ENCODE results near the gene NBPF6.
"Not testable (repeated sequence)": the region's sequence is repeated elsewhere in the genome, so short reads cannot be mapped to it uniquely, and the experiment has no call there.

NBPF6 gene, protein sequence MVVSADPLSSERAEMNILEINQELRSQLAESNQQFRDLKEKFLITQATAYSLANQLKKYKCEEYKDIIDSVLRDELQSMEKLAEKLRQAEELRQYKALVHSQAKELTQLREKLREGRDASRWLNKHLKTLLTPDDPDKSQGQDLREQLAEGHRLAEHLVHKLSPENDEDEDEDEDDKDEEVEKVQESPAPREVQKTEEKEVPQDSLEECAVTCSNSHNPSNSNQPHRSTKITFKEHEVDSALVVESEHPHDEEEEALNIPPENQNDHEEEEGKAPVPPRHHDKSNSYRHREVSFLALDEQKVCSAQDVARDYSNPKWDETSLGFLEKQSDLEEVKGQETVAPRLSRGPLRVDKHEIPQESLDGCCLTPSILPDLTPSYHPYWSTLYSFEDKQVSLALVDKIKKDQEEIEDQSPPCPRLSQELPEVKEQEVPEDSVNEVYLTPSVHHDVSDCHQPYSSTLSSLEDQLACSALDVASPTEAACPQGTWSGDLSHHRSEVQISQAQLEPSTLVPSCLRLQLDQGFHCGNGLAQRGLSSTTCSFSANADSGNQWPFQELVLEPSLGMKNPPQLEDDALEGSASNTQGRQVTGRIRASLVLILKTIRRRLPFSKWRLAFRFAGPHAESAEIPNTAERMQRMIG

DNA sequence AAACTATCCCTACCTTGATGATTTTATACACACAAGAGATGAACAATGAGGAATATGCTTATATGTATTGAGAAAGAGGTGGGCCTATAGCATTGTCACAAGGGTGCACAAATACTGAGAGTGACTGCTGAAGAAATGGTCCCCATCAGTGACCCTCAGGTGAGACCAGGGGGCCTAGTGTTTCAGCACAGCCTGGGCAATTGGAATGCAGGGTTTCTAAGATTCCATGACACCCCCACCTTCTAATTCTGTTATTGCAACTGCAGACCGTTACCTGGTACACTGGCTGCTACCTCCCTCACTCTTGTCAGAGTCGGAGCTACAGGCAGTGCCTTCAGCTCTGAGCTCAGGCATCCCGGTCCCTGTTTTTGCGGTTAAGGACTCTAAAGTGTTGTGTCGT is at the start of gene NBPF6:
NBPF6 (plus strand) TSS at position 301 of the 400 bp plus-strand sequence. CDS start 259 bp downstream, outside the sequence.
- DNase-seq: not testable (repeated sequence)

DNA sequence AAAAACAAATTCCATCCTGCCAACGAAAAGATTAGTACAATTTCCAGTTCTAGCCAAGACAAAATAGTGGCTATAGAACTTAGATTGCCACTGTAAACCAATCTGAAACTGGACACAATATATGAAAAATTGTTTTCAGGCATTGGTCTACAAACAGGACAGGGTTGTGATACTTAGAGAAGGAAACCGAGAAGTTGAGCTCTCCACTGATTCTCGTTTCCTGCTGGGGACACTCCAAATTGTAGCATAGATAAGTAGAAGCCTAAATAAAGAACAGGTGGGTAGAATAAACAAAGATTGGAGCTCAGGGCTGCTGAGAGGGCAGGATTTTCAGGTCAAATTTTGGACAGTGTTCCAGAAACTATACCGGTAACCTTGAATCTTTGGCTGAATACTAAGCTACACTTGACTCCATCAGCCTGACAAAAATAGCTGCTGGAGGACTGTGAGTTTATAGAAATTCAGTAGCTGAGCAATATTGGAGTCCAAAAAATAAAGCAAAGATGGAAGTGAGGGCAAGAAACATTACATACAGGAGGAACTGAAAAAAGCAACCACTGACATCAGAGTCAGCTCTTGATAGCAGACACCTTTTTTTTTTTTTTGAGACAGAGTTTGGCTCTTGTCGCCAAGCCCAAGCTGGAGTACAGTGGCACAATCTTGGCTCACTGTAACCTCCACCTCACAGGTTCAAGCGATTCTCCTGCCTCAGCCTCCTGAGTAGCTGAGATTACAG is 38.9 kb upstream of the NBPF6 start:
- not testable (repeated sequence) for DNase-seq

DNA sequence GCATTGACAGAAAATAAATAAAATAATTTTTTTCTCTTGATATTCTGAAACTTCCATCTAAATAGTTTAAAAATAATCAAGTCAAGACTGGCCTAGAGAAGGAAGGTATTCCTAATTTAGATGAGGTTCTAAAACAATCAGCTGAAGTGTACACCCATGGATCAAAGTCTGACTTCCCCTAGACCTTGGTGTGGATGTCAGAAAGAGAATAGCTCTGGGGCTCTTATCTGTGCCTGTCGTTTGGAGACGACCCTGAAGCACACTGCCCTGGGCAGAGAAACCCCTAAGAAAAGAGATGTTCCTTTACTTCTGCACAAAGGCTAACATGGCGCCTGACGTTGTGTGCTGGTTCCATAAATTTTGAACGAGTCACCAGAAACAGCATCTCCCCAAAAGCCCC is 30.0 kb upstream of the NBPF6 start:
- DNase-seq: not testable (repeated sequence)

DNA sequence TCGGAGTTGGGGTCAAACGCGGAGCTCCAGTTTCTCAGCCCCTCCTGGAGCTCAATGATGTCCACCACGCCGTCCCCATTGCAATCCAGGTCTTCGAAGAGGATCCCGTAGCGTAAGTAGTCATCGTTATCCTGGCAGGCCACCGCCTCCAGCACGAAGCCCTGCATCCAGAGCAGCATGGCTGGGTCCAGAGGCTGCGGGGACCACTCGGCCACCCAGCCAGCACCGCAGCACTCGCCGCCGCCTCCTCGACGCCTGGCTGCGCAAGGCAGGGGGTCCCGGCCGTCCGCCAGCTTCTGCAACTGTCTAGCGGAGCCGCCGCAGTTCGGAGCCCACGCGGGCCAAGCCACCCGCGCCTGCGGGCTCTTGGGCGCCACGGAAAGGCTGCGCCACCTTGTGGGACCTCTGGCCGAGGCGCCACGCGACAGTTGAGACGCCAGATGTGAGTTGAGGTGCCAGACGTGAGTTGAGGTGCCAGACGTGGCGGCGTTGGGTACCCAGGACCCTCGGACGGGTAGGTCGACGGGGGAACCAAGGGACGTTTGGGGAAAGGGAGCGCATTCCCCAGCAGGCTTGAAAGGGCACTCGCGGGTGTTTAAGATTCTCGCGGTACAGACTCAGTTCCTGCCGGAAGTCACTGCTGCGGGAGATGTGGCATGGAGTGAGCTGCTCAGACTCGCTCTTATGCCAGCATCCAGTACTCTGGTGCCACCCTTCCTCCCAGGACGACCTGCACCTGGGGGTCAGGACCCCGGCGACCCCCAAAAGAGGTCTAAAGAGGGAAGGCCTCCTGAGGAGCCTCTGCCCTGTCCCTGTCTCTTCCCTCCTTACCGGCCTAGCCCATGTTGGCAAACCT is 28.9 kb upstream of the NBPF6 start:
- DNase-seq: not testable (repeated sequence)

DNA sequence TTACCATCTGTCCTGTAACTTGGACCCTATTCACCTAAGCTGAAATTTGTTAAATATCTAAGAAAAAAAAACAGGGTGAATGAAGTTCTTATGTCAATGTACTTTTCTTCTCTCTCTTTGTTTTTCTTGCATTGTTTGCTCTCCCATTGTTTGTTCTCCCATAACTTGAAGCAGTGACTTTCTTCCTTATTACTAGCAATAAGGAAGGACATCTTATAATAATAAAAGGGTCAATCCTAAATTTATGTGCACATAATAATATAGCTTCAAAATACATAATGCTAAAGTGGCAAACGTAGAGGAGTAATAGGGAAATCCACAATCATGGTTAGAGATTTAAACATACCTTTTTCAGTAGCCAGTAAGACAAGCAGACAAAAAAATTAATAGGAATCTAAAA is 23.3 kb upstream of the NBPF6 start:
- DNase-seq: not testable (repeated sequence)

DNA sequence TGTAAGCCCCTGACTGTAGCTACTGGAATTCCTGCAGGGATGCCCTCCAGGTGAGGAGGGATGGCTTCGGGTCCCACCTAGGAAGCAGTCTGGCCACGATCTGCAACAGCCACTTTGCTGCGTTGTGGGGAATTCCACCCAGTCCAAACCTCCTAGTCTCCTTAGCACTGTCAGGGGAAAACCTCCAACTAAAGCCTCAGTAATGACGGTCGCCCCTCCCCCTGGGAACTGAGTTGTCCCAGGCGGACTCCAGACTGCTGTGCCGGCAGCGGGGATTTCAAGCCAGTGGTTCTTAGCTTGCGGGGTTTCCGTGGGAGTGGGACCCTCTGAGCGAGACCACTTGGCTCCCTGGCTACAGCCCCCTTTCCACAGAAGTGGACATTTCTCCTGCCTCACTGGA is 18.1 kb upstream of the NBPF6 start:
- DNase-seq: not testable (repeated sequence)

DNA sequence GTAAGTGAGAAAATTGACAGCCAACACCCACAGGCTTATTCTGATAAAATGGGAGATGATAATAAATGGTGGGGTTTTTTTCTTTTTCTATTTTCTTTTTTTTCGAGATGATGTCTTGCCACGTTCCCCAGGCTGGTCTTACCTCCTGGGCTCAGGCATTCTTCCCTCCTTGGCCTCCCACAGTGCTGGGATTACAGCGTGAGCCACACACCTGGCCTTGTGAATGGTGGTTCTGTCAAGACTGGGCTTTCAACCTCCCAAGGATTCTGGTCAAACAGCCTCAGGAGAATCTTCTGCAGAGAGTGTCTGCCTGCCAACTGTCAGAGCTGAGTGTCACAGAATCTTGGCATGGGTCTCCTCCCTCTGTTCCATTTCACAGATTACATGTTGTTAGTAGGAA is 16.7 kb upstream of the NBPF6 start:
- DNase-seq: not testable (repeated sequence)

DNA sequence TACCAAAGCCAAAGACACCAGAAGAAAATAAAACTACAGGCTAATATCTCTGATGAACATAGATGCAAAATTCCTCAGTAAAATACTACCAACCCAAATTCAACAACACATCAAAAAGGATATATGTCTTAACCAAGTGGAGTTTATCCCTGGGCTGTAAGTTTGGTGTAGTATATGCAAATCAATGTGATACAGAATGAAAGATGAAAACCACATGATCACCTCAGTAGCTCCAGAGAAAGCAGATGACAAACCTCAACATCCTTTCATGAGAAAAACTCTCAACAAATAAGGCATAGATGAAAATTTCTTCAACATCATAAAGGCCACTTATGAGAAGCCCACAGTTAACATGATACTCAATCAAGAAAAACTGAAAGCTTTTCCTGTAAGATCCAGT is 11.6 kb upstream of the NBPF6 start:
- DNase-seq: not testable (repeated sequence)

DNA sequence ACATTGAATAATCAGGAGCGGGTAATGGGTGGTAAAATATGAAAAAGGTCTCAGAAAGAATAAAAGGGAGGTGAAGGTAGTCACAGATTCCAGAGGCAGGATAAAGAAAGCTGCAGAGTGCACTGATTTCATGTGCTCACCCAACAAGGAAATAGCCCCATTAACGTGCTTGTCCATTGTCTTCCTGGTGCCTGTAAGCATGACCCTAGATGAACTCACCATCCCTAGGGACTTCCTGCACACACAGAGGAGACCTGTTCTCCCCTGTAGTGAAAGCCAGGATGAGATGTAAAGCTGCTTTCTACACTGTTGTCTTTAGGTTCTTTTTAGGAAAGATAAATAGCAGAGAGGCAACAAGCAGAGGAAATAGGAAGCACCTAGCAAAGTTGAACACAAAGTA is 4.4 kb downstream of the NBPF6 start:
- not testable (repeated sequence) for DNase-seq

DNA sequence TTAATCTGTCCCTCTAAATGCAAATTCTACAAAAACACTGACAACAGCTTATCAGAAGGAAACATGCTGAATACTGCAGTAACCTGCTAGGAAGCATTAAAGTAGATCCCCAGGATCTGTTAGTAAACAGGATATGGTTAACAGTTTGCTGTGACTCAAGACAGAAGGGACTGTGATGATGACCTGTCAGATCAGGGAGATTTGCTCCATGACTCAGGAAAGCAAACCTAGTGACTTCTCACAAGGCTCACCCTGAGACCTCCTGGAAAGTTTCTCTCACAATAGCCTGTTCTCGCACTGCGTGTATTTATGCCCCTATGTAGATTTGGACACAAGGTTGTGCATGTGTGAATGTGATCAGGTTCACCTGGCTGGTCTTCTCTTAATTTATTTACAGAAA is 8.5 kb downstream of the NBPF6 start:
- not testable (repeated sequence) for DNase-seq

DNA sequence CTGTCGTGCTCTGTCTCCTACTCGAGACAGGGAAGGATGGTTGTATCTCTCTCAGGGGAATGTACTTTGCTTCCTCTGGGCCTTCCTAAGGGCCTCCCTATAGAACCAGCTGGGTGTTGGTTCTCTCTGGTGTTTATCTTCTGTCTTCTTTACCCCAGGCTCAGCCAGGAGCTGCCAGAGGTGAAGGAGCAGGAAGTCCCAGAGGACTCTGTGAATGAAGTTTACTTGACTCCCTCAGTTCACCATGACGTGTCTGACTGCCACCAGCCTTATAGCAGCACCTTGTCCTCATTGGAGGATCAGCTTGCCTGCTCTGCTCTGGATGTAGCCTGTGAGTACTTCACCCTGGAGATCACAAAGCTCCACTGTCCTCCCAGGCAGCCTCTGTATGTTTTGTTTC is 11.6 kb downstream of the NBPF6 start:
- not testable (repeated sequence) for DNase-seq

DNA sequence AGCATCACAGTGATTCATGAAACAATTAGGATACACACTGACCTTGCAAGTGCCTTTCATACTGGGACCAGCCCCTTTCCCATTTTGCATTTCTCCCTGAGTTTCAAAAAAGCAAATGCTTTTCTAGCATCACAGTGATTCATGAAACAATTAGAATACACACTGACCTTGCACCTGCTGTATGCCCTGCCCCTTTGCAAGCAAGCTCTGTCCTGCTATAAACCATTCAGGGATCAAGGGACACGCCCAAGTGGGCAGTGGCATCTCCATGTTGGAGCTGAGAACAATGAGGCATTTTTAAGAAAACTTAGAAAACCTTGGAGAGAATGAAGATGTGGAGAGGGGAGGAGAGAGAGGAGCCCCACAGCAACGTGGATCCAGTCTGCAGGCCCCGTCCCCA is 13.8 kb downstream of the NBPF6 start:
- not testable (repeated sequence) for DNase-seq

DNA sequence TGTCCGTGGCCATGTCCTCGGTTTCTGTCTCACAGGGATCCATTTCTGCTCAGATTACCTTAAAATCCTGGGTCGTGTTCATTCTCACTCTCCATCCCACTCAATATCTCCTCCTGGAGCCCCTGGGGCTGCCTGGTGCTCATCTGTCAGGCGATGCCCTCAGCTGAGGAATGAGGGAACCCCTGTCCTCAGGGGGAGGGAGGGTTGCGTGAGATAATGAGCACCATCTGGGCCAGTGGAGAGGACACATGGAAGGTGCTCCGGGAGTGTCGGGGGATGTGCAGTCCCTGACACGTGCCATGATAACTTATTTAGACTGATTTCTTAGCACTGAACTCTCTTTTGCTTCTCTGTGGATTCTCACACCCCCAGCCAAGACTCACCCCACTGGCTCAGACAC is 16.0 kb downstream of the NBPF6 start:
- not testable (repeated sequence) for DNase-seq

DNA sequence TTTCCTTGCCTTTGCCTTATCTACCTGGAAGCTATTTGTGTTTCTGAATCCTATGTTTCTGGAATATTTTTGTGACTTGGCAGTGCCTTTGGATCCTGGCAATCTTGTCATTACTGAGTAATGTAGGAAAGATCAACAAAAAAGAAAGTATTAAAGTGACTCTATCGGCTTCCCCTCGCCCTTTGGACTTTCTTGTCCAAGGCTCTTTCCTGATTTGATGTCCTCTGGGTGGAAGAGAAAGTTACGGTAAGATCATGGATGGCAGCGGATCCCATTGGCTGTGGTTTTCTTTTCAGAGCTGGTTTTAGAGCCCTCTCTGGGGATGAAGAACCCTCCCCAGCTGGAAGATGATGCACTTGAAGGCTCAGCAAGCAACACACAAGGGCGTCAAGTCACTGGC is 17.0 kb downstream of the NBPF6 start:
- DNase-seq: not testable (repeated sequence)

DNA sequence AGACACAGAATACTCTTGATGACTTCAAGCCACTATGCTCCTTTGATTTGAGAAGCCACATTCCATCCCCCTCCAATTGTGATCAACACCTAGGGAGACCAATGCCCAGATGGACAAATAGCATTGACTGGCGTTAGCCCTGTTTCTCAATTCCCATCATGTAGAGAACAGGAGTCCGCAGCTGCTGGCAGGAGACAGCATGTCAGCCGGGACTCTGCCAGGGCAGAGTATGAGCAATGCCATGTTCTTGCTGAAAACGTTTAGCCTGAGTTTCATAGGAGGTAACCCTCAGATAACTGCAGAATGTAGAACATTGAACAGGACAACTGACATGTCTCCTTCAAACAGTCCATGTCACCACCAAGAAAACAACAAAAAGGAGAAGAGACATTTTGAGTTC is 20.6 kb downstream of the NBPF6 start:
- DNase-seq: not testable (repeated sequence)

DNA sequence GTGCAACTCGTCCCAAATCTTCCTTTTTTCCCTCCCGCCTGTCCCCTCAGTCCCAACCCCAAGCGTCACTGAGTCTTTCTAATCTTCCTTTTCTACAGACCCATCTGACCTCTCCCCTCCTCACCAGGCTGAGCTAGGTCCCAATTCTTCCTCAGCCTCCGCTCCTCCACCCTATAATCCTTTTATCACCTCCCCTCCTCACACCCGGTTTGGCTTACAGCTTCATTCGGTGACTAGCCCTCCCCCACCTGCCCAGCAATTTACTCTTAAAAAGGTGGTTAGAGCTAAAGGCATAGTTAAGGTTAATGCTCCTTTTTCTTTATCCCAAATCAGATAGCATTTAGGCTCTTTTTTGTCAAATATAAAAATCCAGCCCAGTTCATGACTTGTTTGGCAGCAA is 24.4 kb downstream of the NBPF6 start:
- DNase-seq: not testable (repeated sequence)

DNA sequence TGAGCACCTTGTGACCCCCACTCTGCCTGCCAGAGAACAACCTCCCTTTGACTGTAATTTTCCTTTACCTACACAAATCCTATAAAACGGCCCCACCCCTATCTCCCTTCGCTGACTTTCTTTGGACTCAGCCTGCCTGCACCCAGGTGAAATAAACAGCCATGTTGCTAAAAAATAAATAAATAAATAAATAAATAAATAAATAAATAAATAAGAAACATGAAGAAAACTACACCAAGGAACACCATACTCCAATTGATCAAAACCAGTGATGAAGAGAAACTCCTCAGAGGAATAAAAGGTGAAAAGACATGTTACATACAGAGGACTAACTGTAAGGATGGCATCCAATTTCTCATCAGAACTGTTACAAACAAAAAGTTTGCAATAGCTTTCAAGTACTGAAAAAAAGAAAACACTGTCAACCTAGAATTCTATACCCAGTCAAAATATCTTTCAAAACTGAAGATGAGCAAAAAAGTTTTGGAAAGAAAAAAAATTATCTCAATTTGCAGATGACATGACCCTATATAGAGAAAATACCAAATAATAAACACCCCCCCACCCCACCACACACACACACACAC is 28.4 kb downstream of the NBPF6 start:
- no peak for DNase-seq

DNA sequence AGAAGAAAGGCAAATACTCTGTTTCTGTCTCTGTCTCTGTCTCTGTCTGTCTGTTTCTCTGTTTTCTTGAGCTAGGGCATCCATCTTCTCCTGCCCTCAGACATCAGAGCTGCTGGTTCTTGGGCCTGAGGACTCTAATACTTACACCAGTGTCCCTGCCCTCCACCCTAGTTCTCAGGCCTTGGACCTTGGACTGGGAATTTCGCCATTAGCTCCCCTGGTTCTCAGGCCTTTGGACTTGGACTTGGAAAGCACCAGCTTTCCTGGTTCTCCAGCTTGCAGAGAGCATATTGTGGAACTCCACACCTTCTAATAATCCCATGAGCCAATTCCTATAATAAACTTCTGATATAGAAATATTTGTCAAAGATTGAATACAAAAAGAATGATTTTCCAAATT is 32.6 kb downstream of the NBPF6 start:
- DNase-seq: no peak

DNA sequence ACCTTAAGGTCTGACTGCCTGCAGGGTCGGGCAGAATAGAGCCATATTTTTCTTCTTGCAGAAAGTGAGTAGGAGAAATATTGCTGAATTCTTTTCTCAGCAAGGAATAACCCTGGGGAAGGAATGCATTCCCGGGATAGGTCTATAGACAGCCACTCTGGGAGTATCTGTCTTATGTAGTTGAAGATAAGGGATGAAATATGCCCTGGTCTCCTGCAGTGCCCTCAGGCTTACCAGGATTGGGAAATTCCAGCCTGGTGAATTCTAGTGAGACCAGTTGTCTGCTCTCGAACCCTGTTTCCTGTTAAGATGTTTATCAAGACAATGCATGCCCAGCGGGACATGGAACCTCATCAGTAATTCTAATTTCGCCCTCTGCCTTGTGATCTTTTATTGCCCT is 35.8 kb downstream of the NBPF6 start:
- DNase-seq: not testable (repeated sequence)

DNA sequence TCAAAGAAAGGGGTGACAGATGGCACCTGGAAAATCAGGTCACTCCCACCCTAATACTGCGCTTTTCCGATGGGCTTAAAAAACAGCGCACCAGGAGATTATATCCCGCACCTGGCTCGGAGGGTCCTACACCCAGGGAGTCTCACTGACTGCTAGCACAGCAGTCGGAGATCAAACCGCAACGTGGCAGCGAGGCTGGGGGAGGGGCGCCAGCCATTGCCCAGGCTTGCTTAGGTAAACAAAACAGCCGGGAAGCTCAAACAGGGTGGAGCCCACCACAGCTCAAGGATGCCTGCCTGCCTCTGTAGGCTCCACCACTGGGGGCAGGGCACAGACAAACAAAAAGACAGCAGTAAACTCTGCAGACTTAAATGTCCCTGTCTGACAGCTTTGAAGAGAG is 36.6 kb downstream of the NBPF6 start:
- DNase-seq: not testable (repeated sequence)

DNA sequence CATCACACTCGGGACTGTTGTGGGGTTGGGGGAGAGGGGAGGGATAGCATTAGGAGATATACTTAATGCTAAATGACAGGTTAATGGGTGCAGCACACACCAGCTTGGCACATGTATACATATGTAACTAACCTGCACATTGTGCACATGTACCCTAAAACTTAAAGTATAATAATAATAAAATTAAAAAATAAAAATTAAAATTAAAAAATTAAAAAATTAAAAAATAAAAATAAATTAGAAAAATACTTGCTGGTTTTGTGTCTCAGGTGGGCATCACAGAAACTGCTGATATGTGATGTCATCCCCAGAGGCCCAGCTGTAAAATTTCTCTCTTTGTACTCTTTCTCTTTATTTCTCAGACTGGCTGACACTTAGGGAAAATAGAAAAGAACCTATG is 44.9 kb downstream of the NBPF6 start:
- DNase-seq: not testable (repeated sequence)

DNA sequence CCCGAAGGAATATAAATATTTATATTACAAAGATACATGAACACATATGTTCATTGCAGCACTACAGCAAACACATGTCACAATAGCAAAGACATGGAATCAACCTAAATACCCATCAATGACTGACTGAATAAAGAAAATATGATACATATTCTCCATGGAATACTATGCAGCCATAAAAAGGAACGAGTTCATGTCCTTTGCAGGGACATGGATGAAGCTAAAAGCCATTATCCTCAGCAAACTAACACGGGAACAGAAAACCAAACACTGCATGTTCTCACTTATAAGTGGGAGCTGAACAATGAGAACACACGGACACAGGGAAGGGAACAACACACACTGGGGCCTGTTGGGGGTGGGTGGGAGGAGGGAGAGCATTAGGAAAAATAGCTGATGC is 46.7 kb downstream of the NBPF6 start:
- not testable (repeated sequence) for DNase-seq
